ACC112 (cell line): ENCODE results near the gene MINDY3.

Source experiments
- H2AFZ ChIP-seq: fragments of 200-600 bp; sonication (generic); one replicate; pipeline ENCODE4 v1.6.0; 2017; ENCODE audit warnings: antibody characterized with exemption, low read length; ENCODE audit not compliant: unreplicated experiment
- H3K27ac ChIP-seq: fragments of 200-600 bp; sonication (generic); 2 replicates; pipeline ENCODE4 v1.5.1; 2014; ENCODE audit warnings: low read depth, mild to moderate bottlenecking, antibody characterized with exemption, low read length, moderate library complexity
- H3K27me3 ChIP-seq: fragments of 200-600 bp; sonication (generic); 2 replicates; pipeline ENCODE4 v1.6.1; 2014; ENCODE audit warnings: mild to moderate bottlenecking, antibody characterized with exemption, low read length, moderate library complexity, mixed read lengths; ENCODE audit not compliant: insufficient read depth
- H3K36me3 ChIP-seq: fragments of 200-600 bp; sonication (generic); 2 replicates; pipeline ENCODE4 v1.6.1; 2016; ENCODE audit warnings: mild to moderate bottlenecking, antibody characterized with exemption, low read length, moderate library complexity, mixed read lengths; ENCODE audit not compliant: insufficient read depth
- H3K4me1 ChIP-seq: fragments of 200-600 bp; sonication (generic); one replicate; pipeline ENCODE4 v1.6.1; 2016; ENCODE audit warnings: low read length, mixed read lengths; ENCODE audit not compliant: insufficient read depth, unreplicated experiment, control insufficient read depth
- H3K4me3 ChIP-seq: fragments of 200-600 bp; sonication (generic); 2 replicates; pipeline ENCODE4 v1.5.1; 2014; ENCODE audit warnings: mild to moderate bottlenecking, low read depth, low read length
- H3K79me2 ChIP-seq: fragments of 200-600 bp; sonication (generic); one replicate; pipeline ENCODE4 v1.6.0; 2016; ENCODE audit warnings: low read length; ENCODE audit not compliant: control insufficient read depth, unreplicated experiment, insufficient read depth

MINDY3 gene

DNA sequence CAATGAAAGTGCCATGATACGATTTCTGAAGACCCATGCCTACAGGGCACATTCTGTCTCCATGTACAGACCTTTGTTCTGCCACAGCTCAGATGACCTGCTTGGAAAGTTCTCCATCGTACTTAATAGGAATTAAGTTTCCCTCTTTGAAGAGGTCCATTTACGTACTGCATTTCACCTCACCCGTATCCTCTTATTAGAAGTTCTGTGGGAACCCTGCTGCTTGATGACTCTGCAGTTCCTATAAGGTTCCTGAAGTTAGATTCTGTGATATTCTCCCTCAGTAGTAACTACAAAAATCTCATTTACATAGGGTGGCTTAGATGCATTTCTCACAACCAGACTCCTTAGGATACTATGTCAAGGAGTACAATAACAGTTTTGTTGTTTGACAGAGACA, 50.9 kb downstream of the MINDY3 start:
- Histone ChIP-seq H3K36me3 (peaks cover 7% of the 10 kb centered on the region), H3K27me3 (no peaks in the 10 kb centered on the region), H3K4me3 (no peak overlapping the region), H2AFZ (no peak overlapping the region), H3K27ac (no peak overlapping the region), H3K79me2 (no peaks in the 10 kb centered on the region), H3K4me1 (no peaks in the 10 kb centered on the region)

DNA sequence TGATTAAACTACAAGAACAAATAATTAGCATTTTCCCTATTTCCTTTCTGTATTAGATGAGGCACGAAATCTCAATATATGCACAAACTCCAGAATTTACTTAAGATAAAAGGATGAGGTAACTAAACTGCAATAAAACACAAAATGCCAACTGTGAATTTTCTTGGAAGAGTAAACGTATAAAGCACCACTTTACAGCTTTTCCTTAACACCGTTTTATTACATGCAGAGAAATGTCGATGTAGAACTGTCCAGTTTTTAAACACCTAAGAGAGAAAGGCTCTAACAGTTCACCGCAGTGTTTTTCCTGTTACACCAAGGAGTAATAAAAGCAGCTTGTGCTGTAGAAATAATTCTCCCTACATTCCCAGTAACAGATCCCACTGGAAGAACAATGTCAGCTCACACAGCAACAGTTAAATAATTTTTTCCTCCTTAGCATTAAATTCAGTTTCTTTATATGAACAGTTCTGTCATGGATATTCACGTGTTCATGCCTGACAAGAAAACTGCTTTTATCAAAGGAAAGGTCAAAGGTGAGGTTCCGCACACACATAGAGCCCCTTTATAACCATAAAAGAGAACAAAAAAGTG, 52.0 kb downstream of the MINDY3 start:
- Histone ChIP-seq H3K79me2 (no peaks in the 10 kb centered on the region), H3K36me3 (peaks cover 7% of the 10 kb centered on the region), H3K27ac (no peak overlapping the region), H3K4me1 (no peaks in the 10 kb centered on the region), H3K27me3 (no peaks in the 10 kb centered on the region), H2AFZ (no peak overlapping the region), H3K4me3 (no peak overlapping the region)

DNA sequence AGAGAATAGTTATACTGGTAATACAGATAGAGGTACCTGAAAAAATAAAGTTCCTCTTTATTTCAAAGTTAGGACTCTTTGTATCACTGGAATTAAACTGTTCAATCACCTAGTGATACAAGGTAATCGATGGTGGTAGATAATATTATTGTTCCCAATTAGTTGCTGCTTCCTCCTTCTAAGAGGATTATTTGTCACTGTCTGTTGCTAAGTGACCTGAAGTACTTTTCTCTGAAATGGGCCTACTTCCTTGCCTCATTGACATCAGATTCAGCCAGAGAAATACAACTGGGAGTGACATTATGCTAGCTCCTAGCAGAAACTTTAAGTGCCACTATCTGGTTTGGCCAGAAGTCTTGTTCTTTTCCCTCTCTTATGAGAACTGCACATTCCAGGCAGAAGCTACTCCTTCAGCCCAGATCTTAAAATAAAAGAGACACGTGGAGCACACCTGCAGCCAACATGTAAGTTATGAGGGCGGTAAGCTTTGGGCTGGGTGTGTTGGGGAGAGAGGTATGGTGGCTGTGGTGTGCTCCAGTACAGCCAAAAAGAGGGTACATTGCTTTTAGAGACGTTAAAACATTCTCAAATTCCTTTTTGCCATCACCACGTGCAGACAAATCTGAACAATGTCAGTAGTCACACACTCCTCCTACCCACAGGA, 54.8 kb downstream of the MINDY3 start:
- no peak overlapping the region for H3K4me3 ChIP-seq
- H2AFZ ChIP-seq, result no peak overlapping the region
- H3K4me1 ChIP-seq, result no peaks in the 10 kb centered on the region
- H3K27ac ChIP-seq, result no peak overlapping the region
- no peaks in the 10 kb centered on the region for H3K27me3 ChIP-seq
- no peaks in the 10 kb centered on the region for H3K79me2 ChIP-seq
- H3K36me3 ChIP-seq, result peaks cover 10% of the 10 kb centered on the region

DNA sequence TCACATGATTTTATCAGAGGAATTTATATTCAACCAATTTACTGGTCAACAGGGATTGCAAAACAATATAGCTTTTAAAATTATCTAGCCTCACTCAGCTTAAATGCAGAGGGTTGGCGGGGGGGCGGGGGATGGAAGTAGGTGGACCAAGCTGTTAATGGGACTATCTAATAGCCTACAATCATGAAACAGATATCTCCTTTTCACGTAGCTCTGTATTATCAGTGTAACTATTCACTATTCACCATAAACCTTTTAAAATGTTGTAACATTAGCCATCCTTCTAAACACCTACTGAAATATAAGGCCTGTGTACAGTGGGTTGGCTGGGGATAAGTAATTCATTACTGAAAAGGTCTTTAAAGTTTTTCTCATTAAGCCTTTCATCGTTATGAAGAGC, 56.2 kb downstream of the MINDY3 start:
- no peaks in the 10 kb centered on the region for H3K4me1 ChIP-seq
- H3K4me3 ChIP-seq, result no peak overlapping the region
- H3K36me3 ChIP-seq, result peaks cover 14% of the 10 kb centered on the region
- no peak overlapping the region for H2AFZ ChIP-seq
- H3K79me2 ChIP-seq, result no peaks in the 10 kb centered on the region
- H3K27me3 ChIP-seq, result no peaks in the 10 kb centered on the region
- H3K27ac ChIP-seq, result no peak overlapping the region

DNA sequence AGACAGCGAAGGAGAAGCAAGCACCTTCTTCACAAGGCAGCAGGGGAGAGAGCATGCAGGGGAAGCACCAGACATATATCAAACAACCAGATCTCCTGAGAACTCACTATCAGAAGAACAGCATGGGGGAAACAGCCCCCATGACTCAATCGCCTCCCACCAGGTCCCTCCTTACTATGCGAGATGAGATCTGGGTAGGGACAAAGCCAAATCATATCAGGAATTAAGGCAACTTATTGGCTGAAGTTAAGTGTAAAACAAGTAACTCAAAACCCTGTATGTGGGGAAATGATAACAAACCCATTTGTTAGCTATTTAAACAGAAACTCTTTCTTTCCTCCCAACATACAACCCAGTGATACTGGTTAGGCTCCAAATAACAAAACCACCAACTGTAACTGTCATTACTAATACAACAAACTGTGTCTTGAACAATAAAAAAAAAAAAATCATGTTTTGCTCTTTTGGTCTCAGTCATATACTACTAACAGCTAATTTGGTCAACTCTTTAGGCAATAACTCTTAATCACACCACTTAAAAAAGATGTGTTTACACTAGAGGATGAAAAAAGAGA, 57.8 kb downstream of the MINDY3 start:
- H3K27ac ChIP-seq, result no peak overlapping the region
- H3K4me1 ChIP-seq, result no peaks in the 10 kb centered on the region
- H3K36me3 ChIP-seq, result peaks cover 14% of the 10 kb centered on the region

DNA sequence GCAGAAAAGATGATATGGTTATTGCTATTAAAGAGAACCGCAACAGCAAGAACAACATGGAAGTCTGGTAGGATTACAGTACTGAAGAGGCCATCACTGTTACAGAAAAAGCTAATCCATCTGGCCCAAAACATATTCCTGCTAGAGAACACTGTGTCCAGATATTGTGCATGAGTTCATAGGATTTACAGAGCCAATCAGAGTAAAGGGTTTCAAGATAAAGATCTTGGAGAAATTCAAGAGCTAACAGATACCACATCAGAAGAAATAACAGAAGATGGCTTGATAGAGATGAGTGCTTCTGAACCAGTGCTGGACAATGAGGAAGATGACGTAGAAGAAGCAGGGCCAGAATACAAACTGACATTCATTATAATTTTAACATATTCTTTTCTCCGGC, 58.7 kb downstream of the MINDY3 start:
- Histone ChIP-seq H3K36me3 (peaks cover 14% of the 10 kb centered on the region), H3K79me2 (no peaks in the 10 kb centered on the region), H3K4me1 (no peaks in the 10 kb centered on the region), H3K4me3 (no peak overlapping the region), H2AFZ (no peak overlapping the region), H3K27ac (no peak overlapping the region), H3K27me3 (no peaks in the 10 kb centered on the region)

More for the DNA sequence above, 57.8 kb downstream of the MINDY3 start:
- Histone ChIP-seq H2AFZ (no peak overlapping the region), H3K79me2 (no peaks in the 10 kb centered on the region), H3K4me3 (no peak overlapping the region), H3K27me3 (no peaks in the 10 kb centered on the region)

DNA sequence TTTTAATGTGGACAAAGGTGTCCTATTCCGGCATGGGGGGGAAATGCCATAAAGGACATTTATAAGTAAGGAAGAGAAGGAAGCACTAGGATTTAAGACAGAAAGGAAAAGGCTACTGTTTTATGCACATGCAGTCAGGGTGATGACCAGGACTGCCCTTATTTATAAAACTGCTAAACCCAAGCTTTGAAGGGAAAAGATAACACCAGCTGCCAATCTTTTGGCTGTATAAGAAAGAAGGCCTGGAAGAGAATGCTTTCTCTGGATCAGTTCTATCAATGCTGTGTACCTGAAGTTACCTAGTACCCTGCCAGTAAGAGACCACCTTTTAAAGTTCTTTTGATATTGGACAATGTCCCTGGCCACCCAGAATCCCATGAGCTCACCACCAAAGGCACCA, 59.2 kb downstream of the MINDY3 start:
- Histone ChIP-seq H3K36me3 (peaks cover 14% of the 10 kb centered on the region), H3K27me3 (no peaks in the 10 kb centered on the region), H3K4me1 (no peaks in the 10 kb centered on the region), H2AFZ (no peak overlapping the region), H3K4me3 (no peak overlapping the region), H3K27ac (no peak overlapping the region), H3K79me2 (no peaks in the 10 kb centered on the region)

DNA sequence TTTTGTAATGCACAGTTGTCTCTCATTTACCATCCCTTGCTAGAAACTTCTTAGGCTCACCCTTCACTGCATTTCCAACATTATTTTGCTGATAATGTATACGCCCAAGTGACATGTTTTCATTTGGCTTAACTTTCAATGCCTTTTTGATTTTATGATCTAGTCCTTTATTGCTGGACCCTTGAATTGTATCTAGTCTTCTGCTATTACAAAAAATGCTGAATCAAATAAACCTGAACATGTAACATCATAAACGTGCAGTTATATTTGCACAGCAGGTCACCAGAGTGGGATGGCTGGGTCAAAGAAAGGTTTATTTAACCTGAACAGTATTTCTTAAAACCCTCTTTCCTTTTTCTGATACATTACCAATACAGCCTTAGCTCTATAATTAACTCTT, 63.0 kb downstream of the MINDY3 start:
- H3K27ac ChIP-seq, result no peak overlapping the region
- H3K4me1 ChIP-seq, result peaks cover 4% of the 10 kb centered on the region
- no peaks in the 10 kb centered on the region for H3K27me3 ChIP-seq
- H3K4me3 ChIP-seq, result no peak overlapping the region
- no peak overlapping the region for H2AFZ ChIP-seq
- no peaks in the 10 kb centered on the region for H3K79me2 ChIP-seq
- H3K36me3 ChIP-seq, result peaks cover 7% of the 10 kb centered on the region

DNA sequence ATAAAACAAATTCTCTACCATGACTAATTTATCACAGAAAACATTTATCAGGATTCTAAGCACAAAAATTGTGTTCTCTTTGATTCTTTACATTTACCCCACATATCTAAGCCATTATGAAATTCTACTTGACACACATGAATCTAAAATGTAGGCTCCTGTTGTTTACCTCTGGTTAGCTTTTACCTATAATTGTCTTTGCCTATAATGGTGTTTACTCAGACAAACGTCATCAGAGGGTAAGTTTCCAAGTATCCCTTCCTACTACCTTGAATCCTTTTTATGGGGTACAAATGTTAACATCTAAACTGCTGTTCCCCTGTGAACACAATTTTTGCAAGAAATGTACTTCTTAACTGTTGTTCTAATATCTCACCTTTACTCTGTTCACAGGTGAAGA, 63.5 kb downstream of the MINDY3 start:
- H3K79me2 ChIP-seq, result no peaks in the 10 kb centered on the region

DNA sequence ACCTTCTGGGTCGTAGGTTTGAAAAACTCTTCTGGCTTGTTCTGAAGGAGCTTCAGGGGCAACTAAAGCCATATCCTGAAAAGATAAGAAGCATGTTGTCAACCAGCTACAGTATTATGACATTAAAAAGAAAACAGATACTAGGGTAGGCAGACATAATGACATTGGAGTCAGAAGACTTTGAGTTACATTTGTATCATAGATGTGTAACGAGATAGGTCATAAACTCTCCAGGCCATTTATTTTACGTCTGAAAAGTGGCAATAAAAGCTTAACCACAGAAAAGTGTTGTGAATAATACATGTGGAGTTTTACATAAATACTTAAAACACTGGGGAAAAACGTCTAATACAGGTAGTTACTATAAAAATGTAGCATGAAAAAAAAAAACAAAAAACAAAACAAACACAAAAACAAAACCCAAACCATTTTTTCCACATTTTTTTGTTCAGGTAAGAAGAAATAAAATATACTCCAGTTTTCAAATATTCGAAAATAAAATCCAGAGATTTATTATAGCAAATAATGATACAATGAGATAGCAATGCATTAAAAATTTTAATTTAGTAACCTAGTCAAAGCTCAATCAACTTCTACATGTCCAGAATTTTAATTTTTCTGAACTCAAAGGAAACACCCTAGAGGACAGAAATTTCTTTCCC, 64.1 kb downstream of the MINDY3 start:
- H2AFZ ChIP-seq, result no peak overlapping the region
- no peaks in the 10 kb centered on the region for H3K79me2 ChIP-seq
- H3K36me3 ChIP-seq, result peaks cover 7% of the 10 kb centered on the region
- no peak overlapping the region for H3K4me3 ChIP-seq
- H3K27ac ChIP-seq, result no peak overlapping the region
- H3K4me1 ChIP-seq, result peaks cover 15% of the 10 kb centered on the region
- H3K27me3 ChIP-seq, result no peaks in the 10 kb centered on the region

More for the DNA sequence above, 63.5 kb downstream of the MINDY3 start:
- H3K4me1 ChIP-seq, result peaks cover 10% of the 10 kb centered on the region
- no peaks in the 10 kb centered on the region for H3K27me3 ChIP-seq
- H2AFZ ChIP-seq, result no peak overlapping the region
- H3K36me3 ChIP-seq, result peaks cover 7% of the 10 kb centered on the region
- no peak overlapping the region for H3K4me3 ChIP-seq
- H3K27ac ChIP-seq, result no peak overlapping the region
